Loucy (cell line): Measurements from ENCODE around the gene BEST1.

Experiments used
- H2AFZ ChIP-seq: fragments of 200-600 bp; sonication (generic); 2 replicates; pipeline ENCODE4 v1.6.0; 2016; ENCODE audit warnings: antibody characterized with exemption, mild to moderate bottlenecking, low read length, moderate library complexity
- H3F3A ChIP-seq: fragments of 200-600 bp; 2 replicates; pipeline ENCODE4 v1.6.0; 2016; ENCODE audit warnings: antibody characterized with exemption, low read depth, mild to moderate bottlenecking
- H3K27me3 ChIP-seq: fragments of 200-600 bp; sonication (generic); 2 replicates; pipeline ENCODE4 v1.6.1; 2014; ENCODE audit warnings: low read length, mild to moderate bottlenecking; ENCODE audit not compliant: insufficient read depth, poor library complexity, severe bottlenecking
- H3K36me3 ChIP-seq: fragments of 200-600 bp; sonication (generic); 2 replicates; pipeline ENCODE4 v1.6.1; 2016; ENCODE audit warnings: low read length; ENCODE audit not compliant: insufficient read depth
- H3K4me1 ChIP-seq: fragments of 200-600 bp; sonication (generic); 2 replicates; pipeline ENCODE4 v1.5.1; 2014; ENCODE audit warnings: low read length, mild to moderate bottlenecking; ENCODE audit not compliant: insufficient read depth, poor library complexity, severe bottlenecking
- H3K4me2 ChIP-seq: fragments of 200-600 bp; sonication (generic); 2 replicates; pipeline ENCODE4 v1.6.0; 2014; ENCODE audit warnings: antibody characterized with exemption, low read length, low read depth, mild to moderate bottlenecking; ENCODE audit not compliant: poor library complexity, severe bottlenecking
- H3K4me3 ChIP-seq: fragments of 200-600 bp; sonication (generic); 2 replicates; pipeline ENCODE4 v1.5.1; 2014; ENCODE audit warnings: low read length, mild to moderate bottlenecking, mixed read lengths; ENCODE audit not compliant: poor library complexity, severe bottlenecking
- H3K79me2 ChIP-seq: fragments of 200-600 bp; sonication (generic); 2 replicates; pipeline ENCODE4 v1.6.1; 2014; ENCODE audit warnings: low read length; ENCODE audit not compliant: insufficient read depth
- H3K9ac ChIP-seq: fragments of 200-600 bp; sonication (generic); 2 replicates; pipeline ENCODE4 v1.6.0; 2014; ENCODE audit warnings: mild to moderate bottlenecking, low read depth, low read length, moderate library complexity; ENCODE audit not compliant: poor library complexity, severe bottlenecking
- H3K9me2 ChIP-seq: fragments of 200-600 bp; sonication (generic); replicated peaks from 2 replicates; pipeline ENCODE4 v1.6.1; 2016; ENCODE audit warnings: low read depth, low read length, mixed read lengths
- H3K9me3 ChIP-seq: fragments of 200-600 bp; sonication (generic); 2 replicates; pipeline ENCODE4 v1.6.1; 2014; ENCODE audit warnings: mild to moderate bottlenecking, antibody characterized with exemption, low read length, low read depth; ENCODE audit not compliant: insufficient read depth
- H4K20me1 ChIP-seq: fragments of 200-600 bp; sonication (generic); 2 replicates; pipeline ENCODE4 v1.6.0; 2014; ENCODE audit warnings: antibody characterized with exemption, low read length, mild to moderate bottlenecking; ENCODE audit not compliant: insufficient read depth, poor library complexity, severe bottlenecking
- CTCF ChIP-seq: fragments of 200-600 bp; sonication (generic); conservative IDR thresholded peaks from 2 replicates; pipeline ENCODE4 v1.5.1; 2014; ENCODE audit warnings: mild to moderate bottlenecking, antibody characterized with exemption, low read length
- EZH2phosphoT487 ChIP-seq: fragments of 200-600 bp; IDR thresholded peaks from 2 replicates; pipeline ENCODE4 v1.6.1; 2018; ENCODE audit warnings: antibody characterized with exemption, mild to moderate bottlenecking, moderate library complexity, borderline replicate concordance

Gene BEST1

GRCh38 chr11:61960532-61960931, 10.4 kb downstream of the BEST1 start:
- no peak overlapping the region for H2AFZ ChIP-seq
- peaks cover 19% of the 10 kb centered on the region for H4K20me1 ChIP-seq
- peaks cover 19% of the 10 kb centered on the region; the same call in 1 of the 2 replicates for H3K36me3 ChIP-seq
- H3F3A ChIP-seq = peaks cover 5% of the 10 kb centered on the region; the same call in 1 of the 2 replicates
- H3K9me3 ChIP-seq = no peaks in the 10 kb centered on the region
- no peak overlapping the region for H3K4me3 ChIP-seq
- TF ChIP-seq CTCF (no peak), EZH2phosphoT487 (no peak)
- H3K4me2 ChIP-seq = no peak overlapping the region
- H3K79me2 ChIP-seq = peaks cover 19% of the 10 kb centered on the region
- no peak overlapping the region for H3K9ac ChIP-seq
- no peaks in the 10 kb centered on the region for H3K27me3 ChIP-seq
- H3K4me1 ChIP-seq = peaks cover 15% of the 10 kb centered on the region
- H3K9me2 ChIP-seq = no peaks in the 10 kb centered on the region

GRCh38 chr11:61961570-61962212, 11.5 kb downstream of the BEST1 start:
- peaks cover 31% of the 10 kb centered on the region for H4K20me1 ChIP-seq
- no peak overlapping the region for H2AFZ ChIP-seq
- peaks cover 5% of the 10 kb centered on the region; the same call in 1 of the 2 replicates for H3F3A ChIP-seq
- no peak for TF ChIP-seq EZH2phosphoT487
- no peak for TF ChIP-seq CTCF
- H3K4me3 ChIP-seq = no peak overlapping the region
- H3K27me3 ChIP-seq = peaks cover 3% of the 10 kb centered on the region
- H3K9me2 ChIP-seq = no peaks in the 10 kb centered on the region
- no peak overlapping the region for H3K9ac ChIP-seq
- peaks cover 31% of the 10 kb centered on the region for H3K79me2 ChIP-seq
- H3K9me3 ChIP-seq = no peaks in the 10 kb centered on the region
- H3K36me3 ChIP-seq = peaks cover 21% of the 10 kb centered on the region; the same call in 1 of the 2 replicates
- peaks cover 22% of the 10 kb centered on the region for H3K4me1 ChIP-seq
- H3K4me2 ChIP-seq = no peak overlapping the region

- Histone ChIP-seq H3K4me1 (peaks cover 22% of the 10 kb centered on the region), H3K79me2 (peaks cover 37% of the 10 kb centered on the region), H3K4me3 (no peak overlapping the region), H3K4me2 (no peak overlapping the region), H3K36me3 (peaks cover 21% of the 10 kb centered on the region; the same call in 1 of the 2 replicates), H3K9me3 (no peaks in the 10 kb centered on the region), H4K20me1 (peaks cover 37% of the 10 kb centered on the region), H3K9me2 (no peaks in the 10 kb centered on the region), H3K27me3 (peaks cover 6% of the 10 kb centered on the region), H2AFZ (no peak overlapping the region), H3F3A (peaks cover 5% of the 10 kb centered on the region; the same call in 1 of the 2 replicates), H3K9ac (no peak overlapping the region)
- no peak for TF ChIP-seq EZH2phosphoT487
- no peak for TF ChIP-seq CTCF
Observed at GRCh38 chr11:61962213-61963015, 12.3 kb downstream of the BEST1 start.
